Measurements from ENCODE around the gene PXMP2. TPM values are rescaled to one million over a fixed set of nuclear protein-coding genes. Genes with fewer than 3 reads are reported as not detected.

The PXMP2 gene
- polyA plus RNA-seq, 2 of the 4 experiments (the other 2 are of a cell fraction) = 18.7 to 21.3 TPM

- H3K4me2 ChIP-seq = no peak overlapping the region
- 89% methylated on average over 5 of the region's 5 CpGs for WGBS (ENCODE audit: missing lambda C conversion rate)
- ATAC-seq (no peak), DNase-seq (ENCODE audit: low read depth in 1 of 2, low spot score in 1 of 2) (no peak), FAIRE-seq (no peak)
- CTCF ChIA-PET = interaction anchor here (1.5 to 1.6 kb wide), 2 partner anchors 23 to 25 kb away, joined by 3 read pairs; no protein-coding TSS in a partner anchor
- H3K27ac ChIP-seq = no peak overlapping the region
- H3K4me1 ChIP-seq = no peaks in the 10 kb centered on the region
- POLR2A ChIA-PET = no interaction called here
- TF ChIP-seq CBX2 (IDR thresholded peaks at IDR 0.05; ENCODE audit: borderline replicate concordance, low read depth) (no peak), PHF8 (IDR thresholded peaks at IDR 0.05; ENCODE audit: borderline replicate concordance, low read depth) (no peak), RAD21 (conservative IDR thresholded peaks at IDR 0.05 in 1 of 2, IDR thresholded peaks at IDR 0.05 in 1 of 2) (no peak), NPAS2 (CRISPR knock-in tag; IDR thresholded peaks at IDR 0.05; ENCODE audit: borderline replicate concordance) (no peak), TFCP2L1 (CRISPR knock-in tag; IDR thresholded peaks at IDR 0.05) (no peak), REST (IDR thresholded peaks at IDR 0.05) (no peak), BHLHE40 (IDR thresholded peaks at IDR 0.05; ENCODE audit: low read depth, low read length) (no peak), SMC3 (IDR thresholded peaks at IDR 0.05) (no peak), ESRRA (IDR thresholded peaks at IDR 0.05; ENCODE audit: borderline replicate concordance, low read length) (no peak), HOXB13 (CRISPR knock-in tag; IDR thresholded peaks at IDR 0.05; ENCODE audit: low read depth) (no peak), FOSL2 (IDR thresholded peaks at IDR 0.05) (no peak), FOSL2 (CRISPR knock-in tag; IDR thresholded peaks at IDR 0.05) (no peak), RARB (CRISPR knock-in tag; IDR thresholded peaks at IDR 0.05) (no peak)
- H3K4me3 ChIP-seq = no peak overlapping the region
- no peaks in the 10 kb centered on the region for H3K9me3 ChIP-seq
Observed at GRCh38 chr12:132661972-132662371, 25.4 kb upstream of the PXMP2 start.

DNA sequence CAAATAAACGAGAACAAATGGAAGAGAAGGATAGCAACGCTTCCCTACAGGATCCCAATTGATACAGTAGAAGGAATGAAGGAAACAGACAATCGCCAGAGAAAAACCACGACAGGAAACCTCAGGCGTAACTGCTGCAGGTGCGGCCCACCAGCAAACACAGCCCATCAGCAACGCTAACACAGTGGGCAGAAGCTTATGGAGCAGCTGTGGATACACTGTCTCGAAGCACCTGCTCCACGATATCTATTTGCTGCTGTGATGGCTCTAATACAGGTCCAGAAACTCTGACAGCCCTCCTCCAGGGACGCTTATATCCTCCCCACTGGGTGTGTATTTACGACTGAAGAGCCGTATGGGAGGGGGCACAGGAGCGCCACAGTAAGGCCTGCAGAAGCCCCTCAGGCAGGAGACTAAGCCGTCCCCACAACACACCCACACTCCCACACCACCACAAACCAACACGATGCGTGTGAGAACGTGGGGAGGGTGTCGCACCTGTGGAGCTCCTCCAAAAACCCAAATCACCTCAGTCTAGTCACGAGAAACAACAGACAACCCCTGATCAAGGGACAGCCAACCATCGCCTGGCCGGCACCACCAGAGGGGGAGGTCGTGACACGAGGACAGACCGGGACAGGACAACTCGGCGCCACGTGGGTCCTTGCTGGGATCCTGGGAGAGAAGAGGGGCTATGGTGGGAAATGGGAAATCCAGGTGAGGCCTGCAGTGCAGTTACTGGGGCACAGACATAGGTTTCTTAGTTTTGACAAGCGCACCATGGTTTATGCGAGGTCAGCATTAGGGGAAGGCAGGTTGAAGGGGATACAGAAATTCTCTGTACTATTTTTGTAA is 24.3 kb upstream of the PXMP2 start:
- Histone ChIP-seq H3K4me2 (no peak overlapping the region), H3K4me3 (no peak overlapping the region), H3K4me1 (no peaks in the 10 kb centered on the region), H3K9me3 (no peaks in the 10 kb centered on the region), H3K27ac (no peak overlapping the region)
- 92% methylated on average over 29 of the region's 29 CpGs for WGBS (ENCODE audit: missing lambda C conversion rate)
- ChIA-PET POLR2A (no interaction called here), CTCF (interaction anchor here (1.0 to 1.6 kb wide), 2 partner anchors 11 to 24 kb away, joined by 3 read pairs; no protein-coding TSS in a partner anchor)
- DNase-seq (ENCODE audit: low read depth in 1 of 2, low spot score in 1 of 2) (no peak), FAIRE-seq (no peak), ATAC-seq (no peak)
- no peak for TF ChIP-seq NPAS2 (CRISPR knock-in tag; IDR thresholded peaks at IDR 0.05; ENCODE audit: borderline replicate concordance)
- no peak for TF ChIP-seq EHMT2 (IDR thresholded peaks at IDR 0.05; ENCODE audit: low read depth)
- no peak for TF ChIP-seq TFCP2L1 (CRISPR knock-in tag; IDR thresholded peaks at IDR 0.05)
- TF ChIP-seq PHF8 (IDR thresholded peaks at IDR 0.05; ENCODE audit: borderline replicate concordance, low read depth) = no peak
- no peak for TF ChIP-seq MAFK (IDR thresholded peaks at IDR 0.05; ENCODE audit: partially characterized antibody)
- TF ChIP-seq RFX5 (IDR thresholded peaks at IDR 0.05) = no peak
- TF ChIP-seq POLR2AphosphoS2 (conservative IDR thresholded peaks at IDR 0.05; ENCODE audit: low read length) = no peak
- TF ChIP-seq RNF2 (IDR thresholded peaks at IDR 0.05; ENCODE audit: borderline replicate concordance, low read depth) = no peak
- no peak for TF ChIP-seq E2F6 (IDR thresholded peaks at IDR 0.05; ENCODE audit: borderline replicate concordance, low read depth)
- no peak for TF ChIP-seq CHD2 (IDR thresholded peaks at IDR 0.05; ENCODE audit: low read length, partially characterized antibody)
